RWPE1 (cell line): Measurements from ENCODE around the gene PPM1M.
A peak's percentile ranks its signal among the peaks of the same experiment; 100 is the strongest.
"Not testable (repeated sequence)": the region's sequence is repeated elsewhere in the genome, so short reads cannot be mapped to it uniquely, and the experiment has no call there.

Experiments used
- CTCF ChIA-PET: fragments of 350-600 bp; sonication (Branson Sonifier 250); formaldehyde crosslinking; extraction: SDS; loops from one replicate; lab custom pipeline; 2021; lab: Yijun Ruan, JAX
- POLR2A ChIA-PET: fragments of 400-600 bp; formaldehyde crosslinking; extraction: SDS; loops from one replicate; lab custom pipeline; 2020; ENCODE audit warnings: antibody characterized with exemption; ENCODE audit not compliant: low non-redundant PET; lab: Yijun Ruan, JAX
- DNase-seq: peaks from one replicate; pipeline ENCODE4 v3.0.0; 2012; ENCODE audit warnings: low spot score
- H3K27ac ChIP-seq: fragments of 450-650 bp; 2 replicates; pipeline ENCODE4 v1.5.1; 2017
- TF ChIP-seq, protein P1 (sequence below): fragments of 450-650 bp; conservative IDR thresholded peaks from 2 replicates; pipeline ENCODE4 v1.5.1; 2017; ENCODE audit warnings: low read depth, mild to moderate bottlenecking

PPM1M gene

DNA sequence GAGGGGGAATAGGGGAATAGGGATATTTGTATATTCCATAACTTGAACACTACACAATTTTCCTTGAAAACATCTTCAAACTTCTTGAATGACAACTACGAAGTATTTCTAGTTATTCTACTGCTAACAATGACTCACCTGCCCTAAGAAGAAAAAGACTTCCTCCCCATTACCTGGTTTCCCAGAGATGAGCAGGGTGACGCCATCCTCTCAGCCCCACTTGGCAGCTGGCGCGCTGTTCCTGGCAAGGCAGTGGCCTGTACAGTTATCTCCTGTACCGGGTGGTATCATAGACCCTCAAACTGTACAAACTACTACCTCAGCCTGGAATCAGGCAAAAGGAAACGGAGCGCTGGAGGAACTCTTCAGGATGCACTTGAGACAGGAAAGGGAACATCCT lies 22.5 kb downstream of the PPM1M start:
- TF ChIP-seq, protein P1, sequence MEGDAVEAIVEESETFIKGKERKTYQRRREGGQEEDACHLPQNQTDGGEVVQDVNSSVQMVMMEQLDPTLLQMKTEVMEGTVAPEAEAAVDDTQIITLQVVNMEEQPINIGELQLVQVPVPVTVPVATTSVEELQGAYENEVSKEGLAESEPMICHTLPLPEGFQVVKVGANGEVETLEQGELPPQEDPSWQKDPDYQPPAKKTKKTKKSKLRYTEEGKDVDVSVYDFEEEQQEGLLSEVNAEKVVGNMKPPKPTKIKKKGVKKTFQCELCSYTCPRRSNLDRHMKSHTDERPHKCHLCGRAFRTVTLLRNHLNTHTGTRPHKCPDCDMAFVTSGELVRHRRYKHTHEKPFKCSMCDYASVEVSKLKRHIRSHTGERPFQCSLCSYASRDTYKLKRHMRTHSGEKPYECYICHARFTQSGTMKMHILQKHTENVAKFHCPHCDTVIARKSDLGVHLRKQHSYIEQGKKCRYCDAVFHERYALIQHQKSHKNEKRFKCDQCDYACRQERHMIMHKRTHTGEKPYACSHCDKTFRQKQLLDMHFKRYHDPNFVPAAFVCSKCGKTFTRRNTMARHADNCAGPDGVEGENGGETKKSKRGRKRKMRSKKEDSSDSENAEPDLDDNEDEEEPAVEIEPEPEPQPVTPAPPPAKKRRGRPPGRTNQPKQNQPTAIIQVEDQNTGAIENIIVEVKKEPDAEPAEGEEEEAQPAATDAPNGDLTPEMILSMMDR, result no peak

DNA sequence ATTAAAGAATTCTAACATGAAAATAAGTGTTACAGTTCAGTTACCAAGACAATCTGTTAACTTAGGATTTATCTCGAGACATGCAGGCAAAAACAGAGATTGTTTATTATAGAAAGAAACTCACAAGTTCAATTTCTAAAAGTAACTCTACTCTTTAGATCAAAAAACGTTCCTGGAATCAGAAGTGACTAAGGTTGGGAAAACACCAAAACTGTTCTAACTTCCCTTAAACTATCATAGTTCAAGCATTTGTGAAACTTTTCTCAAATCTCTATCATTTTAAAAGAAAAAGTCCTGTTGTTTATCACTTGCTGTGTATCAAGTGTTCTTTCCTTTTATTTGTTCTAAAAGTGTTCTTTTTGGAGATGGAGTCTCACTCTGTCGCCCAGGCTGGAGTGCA lies 24.2 kb downstream of the PPM1M start:
- no peak for DNase-seq
- CTCF ChIA-PET, result no interaction called here
- POLR2A ChIA-PET, result interaction anchor here (0.7 kb wide), 1 partner anchor 18 kb away, joined by 3 read pairs; the partner anchor contains the start of gene GLYCTK

More for the DNA sequence above, 22.5 kb downstream of the PPM1M start:
- ChIA-PET CTCF (interaction anchor here (0.7 to 0.9 kb wide), 2 partner anchors 10 to 48 kb away, joined by 3 read pairs; partner anchors contain the start of gene WDR82), POLR2A (no interaction called here)
- DNase-seq, result no peak
- no peak overlapping the region for H3K27ac ChIP-seq

DNA sequence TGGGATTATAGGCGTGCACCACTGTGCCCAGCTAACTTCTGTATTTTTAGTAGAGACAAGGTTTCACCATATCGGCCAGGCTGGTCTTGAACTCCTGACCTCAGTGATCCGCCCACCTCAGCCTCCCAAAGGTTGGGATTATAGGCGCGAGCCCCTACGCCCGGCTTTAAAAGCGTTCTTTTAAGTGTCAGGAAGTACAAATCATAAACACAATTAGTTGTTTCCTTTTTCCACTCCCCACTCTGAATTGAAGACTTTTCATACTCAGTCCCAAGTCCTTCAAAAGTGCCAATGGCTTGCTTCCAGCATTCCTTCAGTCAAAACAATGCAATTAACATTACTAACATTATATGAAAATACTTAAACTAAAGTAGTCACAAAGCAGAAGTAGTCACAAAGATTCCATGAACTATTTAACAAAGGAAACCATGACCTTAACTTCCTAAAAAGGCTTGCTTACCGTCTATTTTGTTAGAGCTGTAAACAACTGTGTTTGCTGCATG lies 24.7 kb downstream of the PPM1M start:
- TF ChIP-seq, protein P1, result no peak

More for the DNA sequence above, 24.2 kb downstream of the PPM1M start:
- H3K27ac ChIP-seq, result peak overlapping the region; percentile 37; the same call in 1 of the 2 replicates
- TF ChIP-seq, protein P1, result no peak

DNA sequence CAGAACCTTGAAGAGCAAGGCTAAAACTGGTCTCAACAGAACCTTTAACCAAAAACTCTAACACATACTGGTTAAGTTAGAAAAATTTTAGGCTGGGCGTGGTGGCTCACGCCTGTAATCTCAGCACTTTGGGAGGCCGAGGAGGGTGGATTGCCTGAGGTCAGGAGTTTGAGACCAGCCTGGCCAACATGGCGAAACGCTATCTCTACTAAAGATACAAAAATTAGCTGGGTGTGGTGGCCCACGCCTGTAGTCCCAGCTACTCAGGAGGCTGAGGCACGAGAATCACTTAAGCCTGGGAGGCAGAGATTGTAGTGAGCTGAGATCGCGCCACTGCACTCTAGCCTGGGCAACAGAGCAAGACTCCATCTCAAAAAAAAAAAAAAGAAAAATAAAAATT lies 26.6 kb downstream of the PPM1M start:
- DNase-seq, CTCF ChIA-PET, POLR2A ChIA-PET: not testable (repeated sequence)
- H3K27ac ChIP-seq, result peak overlapping the region; percentile 37

More for the DNA sequence above, 24.7 kb downstream of the PPM1M start:
- POLR2A ChIA-PET, result interaction anchor here (0.7 kb wide), 1 partner anchor 17 kb away, joined by 3 read pairs; the partner anchor contains the start of gene GLYCTK
- CTCF ChIA-PET, result interaction anchor here (0.7 kb wide), 1 partner anchor 177 kb away, joined by 3 read pairs; no protein-coding TSS in a partner anchor
- H3K27ac ChIP-seq, result peak overlapping the region; percentile 37; the same call in 1 of the 2 replicates
- DNase-seq, result no peak

DNA sequence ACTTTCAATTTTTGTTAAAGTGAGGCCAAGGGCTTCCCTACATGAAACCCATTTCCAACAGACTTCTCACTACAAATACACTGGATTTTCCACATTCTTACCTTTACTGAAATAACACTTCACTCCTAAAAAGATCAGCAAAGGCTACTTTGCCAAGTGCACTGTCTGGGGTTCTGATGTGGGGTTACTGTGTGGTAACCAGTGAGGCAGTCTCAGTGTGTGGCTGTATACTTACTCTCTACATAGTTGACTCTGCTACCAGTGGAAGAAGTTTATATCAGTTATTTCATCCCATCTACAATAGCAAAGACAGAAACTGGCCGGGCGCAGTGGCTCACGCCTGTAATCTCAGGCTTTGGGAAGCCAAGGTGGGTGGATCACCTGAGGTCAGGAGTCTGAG lies 27.3 kb downstream of the PPM1M start:
- no peak for DNase-seq
- H3K27ac ChIP-seq, result peak overlapping the region; percentile 46; the same call in 1 of the 2 replicates
- ChIA-PET CTCF (interaction anchor here (0.6 kb wide), 2 partner anchors 207 to 447 kb away, joined by 3 read pairs; no protein-coding TSS in a partner anchor), POLR2A (no interaction called here)
- TF ChIP-seq, protein P1, result no peak

DNA sequence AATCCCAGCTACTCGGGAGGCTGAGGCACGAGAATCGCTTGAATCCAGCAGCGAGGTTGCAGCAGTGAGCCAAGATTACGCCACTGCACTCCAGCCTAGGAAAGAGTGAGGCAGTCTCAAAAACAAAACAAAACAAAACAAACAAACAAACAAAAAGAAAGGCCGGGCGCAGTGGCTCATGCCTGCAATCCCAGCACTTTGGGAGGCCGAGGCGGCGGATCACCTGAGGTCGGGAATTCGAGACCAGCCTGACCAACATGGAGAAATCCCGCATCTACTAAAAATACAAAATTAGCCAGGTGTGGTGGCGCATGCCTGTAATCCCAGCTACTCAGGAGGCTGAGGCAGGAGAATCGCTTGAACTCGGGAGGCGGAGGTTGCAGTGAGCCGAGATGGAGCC lies 29.2 kb downstream of the PPM1M start:
- POLR2A ChIA-PET, CTCF ChIA-PET, DNase-seq: not testable (repeated sequence)
- H3K27ac ChIP-seq, result peak overlapping the region; percentile 16

DNA sequence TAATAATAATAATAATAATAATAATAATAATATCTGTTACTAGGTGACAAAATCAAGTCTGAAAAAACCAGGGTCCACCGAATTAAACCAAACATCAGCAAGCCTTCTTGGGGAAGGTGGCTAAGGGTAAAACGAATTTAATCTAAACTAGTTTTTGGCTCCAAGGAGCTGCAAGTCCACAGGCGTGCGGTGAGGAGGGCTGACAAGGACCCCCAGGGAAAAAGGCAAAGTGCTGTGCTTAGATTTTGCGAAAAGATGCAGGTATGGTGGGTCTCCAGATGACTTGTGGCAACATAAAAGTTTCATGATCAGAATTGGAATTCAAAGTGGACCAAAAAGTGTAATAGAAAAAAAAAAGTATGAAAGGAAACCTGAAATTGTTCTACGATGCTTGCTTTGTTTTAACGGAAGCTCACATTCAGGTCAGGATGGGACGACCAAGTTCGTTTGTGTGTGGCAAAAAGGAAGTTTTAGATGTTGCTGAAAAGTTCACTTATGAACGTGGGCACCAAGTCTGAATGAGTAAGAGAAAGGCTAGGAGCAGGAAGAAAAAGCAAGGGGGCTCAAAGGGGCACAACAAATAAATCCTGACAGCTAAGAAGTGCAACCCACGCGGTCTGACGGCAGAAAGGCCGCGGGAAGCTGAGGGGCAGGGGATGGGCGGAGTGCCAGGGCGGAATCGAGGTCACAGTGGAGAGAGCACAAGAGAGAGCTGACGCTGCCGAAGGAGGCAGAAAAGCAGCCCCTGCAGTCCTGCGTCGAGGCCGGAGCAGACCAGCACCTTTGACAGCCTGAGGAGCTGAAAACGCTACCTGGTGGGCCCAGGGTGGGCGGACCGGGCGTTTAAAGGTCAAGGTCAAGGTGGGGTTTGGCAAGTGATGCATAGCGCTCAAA lies 31.8 kb downstream of the PPM1M start:
- peak overlapping the region; percentile 96 for H3K27ac ChIP-seq
- TF ChIP-seq, protein P1, result no peak
- ChIA-PET POLR2A (no interaction called here), CTCF (interaction anchor here (0.7 to 1.2 kb wide), 3 partner anchors 16 to 177 kb away, joined by 4 to 7 read pairs (median 5); no protein-coding TSS in a partner anchor)
- DNase-seq, result no peak
